Spleen (tissue), 11 donors: ENCODE data around the gene DBNDD1. TPM values are rescaled to one million over a fixed set of nuclear protein-coding genes. Genes with fewer than 3 reads are reported as not detected.

Experiments
- DNase-seq: peaks from one replicate; pipeline ENCODE4 v3.0.0-alpha.2; 2020
- H3K27ac ChIP-seq, 8 donors: fragments of 200-600 bp; sonication (generic) in 7 of 8; 1 replicate in 4 of 8; 2 replicates in 4 of 8; pipeline versions ENCODE4 v1.5.0 to v1.8.0; 2016 to 2021; ENCODE audit warnings: inconsistent platforms in 4 of 8, mild to moderate bottlenecking in 4 of 8, moderate library complexity in 1 of 8
- H3K27me3 ChIP-seq, 7 donors: fragments of 200-600 bp; sonication (generic) in 6 of 7; replicated peaks in 1 of 7; 1 replicate in 4 of 7; 2 replicates in 3 of 7; pipeline versions ENCODE4 v1.5.0 to v1.8.0; 2016 to 2021; ENCODE audit warnings: inconsistent platforms in 3 of 7, mild to moderate bottlenecking in 1 of 7
- H3K36me3 ChIP-seq, 6 donors: fragments of 200-600 bp; sonication (generic) in 5 of 6; 1 replicate in 4 of 6; 2 replicates in 2 of 6; pipeline versions ENCODE4 v1.5.0 to v1.8.0; 2016 to 2021; ENCODE audit warnings: inconsistent platforms in 2 of 6
- H3K4me1 ChIP-seq, 6 donors: fragments of 200-600 bp; sonication (generic) in 5 of 6; 1 replicate in 3 of 6; 2 replicates in 3 of 6; pipeline versions ENCODE4 v1.5.0 to v1.8.0; 2016 to 2021; ENCODE audit warnings: inconsistent platforms in 3 of 6
- H3K4me3 ChIP-seq, 8 donors: fragments of 200-600 bp; sonication (generic) in 7 of 8; 1 replicate in 4 of 8; 2 replicates in 4 of 8; pipeline versions ENCODE4 v1.5.0 to v1.8.0; 2016 to 2021; ENCODE audit warnings: inconsistent platforms in 4 of 8, mild to moderate bottlenecking in 4 of 8, moderate library complexity in 2 of 8
- H3K9me3 ChIP-seq, 8 donors: fragments of 200-600 bp; sonication (generic) in 7 of 8; 1 replicate in 4 of 8; 2 replicates in 4 of 8; pipeline versions ENCODE4 v1.5.0 to v1.8.0; 2016 to 2021; ENCODE audit warnings: inconsistent platforms in 4 of 8
- CTCF ChIP-seq, 11 experiments: fragments of 200-600 bp in 7 of 11; fragments of 450-650 bp in 4 of 11; sonication (generic) in 4 of 11; IDR thresholded peaks in 8 of 11; conservative IDR thresholded peaks in 3 of 11; 1 replicate in 7 of 11; 2 replicates in 4 of 11; pipeline versions ENCODE4 v1.4.0 to v1.8.0; 2016 to 2021; ENCODE audit warnings: antibody characterized with exemption in 11 of 11, inconsistent platforms in 4 of 11, mild to moderate bottlenecking in 1 of 11
- POLR2A ChIP-seq, 3 donors: fragments of 450-650 bp; IDR thresholded peaks; one replicate each; pipeline ENCODE4 v1.5.1; 2017; ENCODE audit warnings: antibody characterized with exemption in 3 of 3, mild to moderate bottlenecking in 1 of 3
- POLR2AphosphoS5 ChIP-seq, 3 donors: sonication (generic); formaldehyde crosslinking; IDR thresholded peaks; one replicate each; pipeline ENCODE4 v1.5.1; 2017; ENCODE audit warnings: antibody characterized with exemption in 3 of 3
- WGBS, 5 donors: extraction: QIAGEN DNeasy Blood & Tissue Kit in 3 of 5; methylation state at CpG; one replicate each; pipeline versions ENCODE4 v1.1.5 to v1.1.7; 2013 to 2018; 5-methylcytosine and 5-hydroxymethylcytosine counted together
- intact Hi-C: fragments of 100-400 bp; cut with DNase I; formaldehyde crosslinking; loops from one replicate; pipeline ENCODE4 v1.15.0; 2023; ENCODE audit warnings: low total_unique reads
- polyA plus RNA-seq, 3 donors: library from polyadenylated mRNA; stranded (reverse); fragments of 200-250 nt; gene quantifications; one replicate each; pipeline ENCODE4 v1.2.1, GENCODE V29; 2013
- total RNA-seq, 7 donors: library from RNA; depleted of rRNA in 3 of 7; stranded (reverse); fragments of >200 nt in 3 of 7; fragmentation: NEBNext Ultra II Directional in 4 of 7; extraction: Animal tissue kit (Norgen Biotek cat#: 25700) in 4 of 7; gene quantifications; one replicate each; pipeline versions ENCODE4 v1.1.0 to v1.2.1, GENCODE V29; 2016 to 2021
- donor health status: healthy with polysubstance abuse.
- donor health status: DM: no; HTN: no; CAD: no; lungs with moderate emphysema.
- donor health status: DM: no; HTN: no; CAD: no.
- donor health status: Bipolar disorder and iron deficiency.
- donor health status: healthy.
- donor health status: DM: no; HTN: no; CAD: no.
- donor health status: DM: yes; HTN: yes; CAD: no.

Gene DBNDD1
- total and polyA plus RNA-seq, 10 donors = 0.66 to 3.7 (median 1.7) TPM

GRCh38 chr16:90040152-90041023 lies 21.1 kb upstream of the DBNDD1 start:
- peaks cover 0 to 81% (median 51%) of the 10 kb centered on the region in 6 donors for H3K36me3 ChIP-seq
- no peak for DNase-seq
- intact Hi-C loops = no loop called here
- H3K27ac ChIP-seq = no peak overlapping the region
- WGBS, 5 donors = 90 to 97% (median 96%) methylated on average over 21 to 29 of the region's 29 CpGs
- TF ChIP-seq POLR2AphosphoS5 (IDR thresholded peaks at IDR 0.05) (no peak), POLR2A (IDR thresholded peaks at IDR 0.05) (no peak), CTCF (IDR thresholded peaks at IDR 0.05 in 8 of 11, conservative IDR thresholded peaks at IDR 0.05 in 3 of 11) (no peak)
- H3K4me3 ChIP-seq = no peak overlapping the region
- H3K9me3 ChIP-seq = no peaks in the 10 kb centered on the region
- no peaks in the 10 kb centered on the region for H3K4me1 ChIP-seq
- peaks cover 0 to 13% (median 0%) of the 10 kb centered on the region in 7 donors for H3K27me3 ChIP-seq

GRCh38 chr16:90037276-90037675 lies 18.0 kb upstream of the DBNDD1 start:
- WGBS, 5 donors = 85 to 92% (median 89%) methylated on average over 12 of the region's 12 CpGs
- Histone ChIP-seq H3K27ac (no peak overlapping the region), H3K9me3 (no peaks in the 10 kb centered on the region), H3K4me3 (no peak overlapping the region), H3K4me1 (no peaks in the 10 kb centered on the region), H3K36me3 (peaks cover 0 to 84% (median 44%) of the 10 kb centered on the region in 6 donors), H3K27me3 (no peaks in the 10 kb centered on the region)
- no peak for DNase-seq
- TF ChIP-seq CTCF (IDR thresholded peaks at IDR 0.05 in 8 of 11, conservative IDR thresholded peaks at IDR 0.05 in 3 of 11) = no peak
- TF ChIP-seq POLR2A (IDR thresholded peaks at IDR 0.05) = no peak
- TF ChIP-seq POLR2AphosphoS5 (IDR thresholded peaks at IDR 0.05) = no peak
- intact Hi-C loops = no loop called here

- WGBS, 5 donors = 89 to 95% (median 91%) methylated on average over 3 to 5 of the region's 5 CpGs
- Histone ChIP-seq H3K9me3 (no peaks in the 10 kb centered on the region), H3K4me1 (no peaks in the 10 kb centered on the region), H3K27ac (no peak overlapping the region), H3K36me3 (peaks cover 0 to 88% (median 42%) of the 10 kb centered on the region in 6 donors), H3K27me3 (no peaks in the 10 kb centered on the region), H3K4me3 (no peak overlapping the region)
- TF ChIP-seq CTCF (IDR thresholded peaks at IDR 0.05 in 8 of 11, conservative IDR thresholded peaks at IDR 0.05 in 3 of 11) (no peak), POLR2AphosphoS5 (IDR thresholded peaks at IDR 0.05) (no peak), POLR2A (IDR thresholded peaks at IDR 0.05) (no peak)
- no peak for DNase-seq
- intact Hi-C loops = no loop called here
Observed at GRCh38 chr16:90035902-90036301, 16.6 kb upstream of the DBNDD1 start.

- Histone ChIP-seq H3K27ac (no peak overlapping the region), H3K9me3 (no peaks in the 10 kb centered on the region), H3K27me3 (no peaks in the 10 kb centered on the region), H3K36me3 (peaks cover 0 to 74% (median 34%) of the 10 kb centered on the region in 6 donors), H3K4me1 (no peaks in the 10 kb centered on the region), H3K4me3 (no peak overlapping the region)
- intact Hi-C loops = no loop called here
- TF ChIP-seq CTCF (IDR thresholded peaks at IDR 0.05 in 8 of 11, conservative IDR thresholded peaks at IDR 0.05 in 3 of 11) (no peak), POLR2A (IDR thresholded peaks at IDR 0.05) (no peak), POLR2AphosphoS5 (IDR thresholded peaks at IDR 0.05) (no peak)
- no peak for DNase-seq
- 83 to 89% (median 89%) methylated on average over 8 of the region's 8 CpGs for WGBS, 5 donors
Observed at GRCh38 chr16:90034504-90034903, 15.2 kb upstream of the DBNDD1 start.
